HepG2 (cell line): ENCODE measurements around the gene SELENOV. TPM values are rescaled to one million over a fixed set of nuclear protein-coding genes. Genes with fewer than 3 reads are reported as not detected.

Experiments
- CC2D1A ChIP-seq: sonication (generic); formaldehyde crosslinking; IDR thresholded peaks from 2 replicates; pipeline ENCODE4 v1.8.1; 2023; ENCODE audit warnings: mild to moderate bottlenecking, missing genetic modification reagents
- GLI4 ChIP-seq: sonication (generic); formaldehyde crosslinking; IDR thresholded peaks from 2 replicates; pipeline ENCODE4 v1.5.1; 2020; ENCODE audit warnings: missing genetic modification reagents, mild to moderate bottlenecking, moderate library complexity, borderline replicate concordance
- IRF2 ChIP-seq: IDR thresholded peaks from 2 replicates; pipeline ENCODE4 v1.6.1; 2018; ENCODE audit warnings: missing genetic modification reagents, missing compliant biosample characterization
- JDP2 ChIP-seq: sonication (generic); formaldehyde crosslinking; IDR thresholded peaks from 2 replicates; pipeline ENCODE4 v1.8.1; 2022; ENCODE audit warnings: missing genetic modification reagents, borderline replicate concordance
- KLF11 ChIP-seq: IDR thresholded peaks from 2 replicates; pipeline ENCODE4 v1.6.1; 2016; ENCODE audit warnings: missing compliant biosample characterization
- MXI1 ChIP-seq: IDR thresholded peaks from 3 replicates; pipeline ENCODE4 v1.6.1; 2012; ENCODE audit warnings: low read depth, low read length, inconsistent platforms, borderline replicate concordance
- NR2F6 ChIP-seq, 2 experiments: IDR thresholded peaks; 2 replicates each; pipeline ENCODE4 v1.6.1; 2016; ENCODE audit warnings: antibody characterized with exemption in 1 of 2, mild to moderate bottlenecking in 1 of 2
- NRL ChIP-seq: sonication (generic); formaldehyde crosslinking; IDR thresholded peaks from 2 replicates; pipeline ENCODE4 v1.5.0; 2020; ENCODE audit warnings: missing genetic modification reagents, mild to moderate bottlenecking, moderate library complexity, borderline replicate concordance
- RAD51 ChIP-seq: fragments of 450-650 bp; IDR thresholded peaks from 2 replicates; pipeline ENCODE4 v1.6.1; 2016; ENCODE audit warnings: borderline replicate concordance
- RBM39 ChIP-seq: fragments of 200-400 bp; formaldehyde crosslinking; IDR thresholded peaks from one replicate; pipeline ENCODE4 v1.6.1; 2018; ENCODE audit warnings: antibody characterized with exemption, mild to moderate bottlenecking, low read depth, low read length; ENCODE audit not compliant: poor library complexity, severe bottlenecking
- RFX5 ChIP-seq: IDR thresholded peaks from 2 replicates; pipeline ENCODE4 v1.6.1; 2011; ENCODE audit warnings: low read depth, low read length, improper control_type of control experiment
- SPEN ChIP-seq: sonication (generic); formaldehyde crosslinking; IDR thresholded peaks from 2 replicates; pipeline ENCODE4 v1.5.1; 2020; ENCODE audit warnings: low read depth, mild to moderate bottlenecking, missing genetic modification reagents
- ZNF292 ChIP-seq: sonication (generic); formaldehyde crosslinking; IDR thresholded peaks from 2 replicates; pipeline ENCODE4 v1.8.1; 2022; ENCODE audit warnings: mild to moderate bottlenecking, low read depth, missing genetic modification reagents, borderline replicate concordance
- ZNF331 ChIP-seq: sonication (generic); formaldehyde crosslinking; IDR thresholded peaks from 2 replicates; pipeline ENCODE4 v1.4.0; 2020; ENCODE audit warnings: missing genetic modification reagents
- ZNF335 ChIP-seq: sonication (generic); formaldehyde crosslinking; IDR thresholded peaks from 2 replicates; pipeline ENCODE4 v1.4.0; 2020; ENCODE audit warnings: missing genetic modification reagents
- ZNF350 ChIP-seq: sonication (generic); formaldehyde crosslinking; IDR thresholded peaks from 2 replicates; pipeline ENCODE4 v1.4.0; 2020; ENCODE audit warnings: mild to moderate bottlenecking, low read depth, missing genetic modification reagents, borderline replicate concordance
- ZNF512B ChIP-seq: sonication (generic); formaldehyde crosslinking; IDR thresholded peaks from 2 replicates; pipeline ENCODE4 v1.5.1; 2020; ENCODE audit warnings: missing genetic modification reagents, mild to moderate bottlenecking, borderline replicate concordance
- ZNF556 ChIP-seq: sonication (generic); formaldehyde crosslinking; IDR thresholded peaks from 2 replicates; pipeline ENCODE4 v1.4.0; 2020; ENCODE audit warnings: mild to moderate bottlenecking, missing genetic modification reagents, borderline replicate concordance
- ZNF605 ChIP-seq: sonication (generic); formaldehyde crosslinking; IDR thresholded peaks from 2 replicates; pipeline ENCODE4 v1.8.0; 2022; ENCODE audit warnings: mild to moderate bottlenecking, missing genetic modification reagents
- ZNF792 ChIP-seq: IDR thresholded peaks from 2 replicates; pipeline ENCODE4 v1.6.1; 2016
- ZNF839 ChIP-seq: sonication (generic); formaldehyde crosslinking; IDR thresholded peaks from 2 replicates; pipeline ENCODE4 v1.4.0; 2020; ENCODE audit warnings: missing genetic modification reagents, mild to moderate bottlenecking, borderline replicate concordance
- ZNF891 ChIP-seq: sonication (generic); formaldehyde crosslinking; IDR thresholded peaks from 2 replicates; pipeline ENCODE4 v1.5.0; 2020; ENCODE audit warnings: mild to moderate bottlenecking, missing genetic modification reagents
- polyA plus RNA-seq, 8 experiments: library from polyadenylated mRNA; depleted of rRNA in 3 of 8; stranded (reverse) in 7 of 8; unstranded in 1 of 8; fragments of >200 nt; fragmentation: Illumina TruSeq in 4 of 8; extraction: Trizol in 4 of 8; gene quantifications; 2 replicates each; pipeline versions ENCODE4 v1.2.1 to v1.2.3, GENCODE V29; 2011 to 2016; ENCODE audit warnings: low read depth in 4 of 8, missing spikeins in 1 of 8, mixed read lengths in 1 of 8; ENCODE audit not compliant: insufficient read depth in 1 of 8
- total RNA-seq, 5 experiments: library from RNA; depleted of rRNA; stranded (reverse); fragments of >200 nt; fragmentation: Illumina TruSeq; extraction: Trizol; gene quantifications; 2 replicates each; pipeline ENCODE4 v1.2.3, GENCODE V29; 2016; ENCODE audit warnings: low read depth in 1 of 5
- TF ChIP-seq, protein P1 (sequence below): sonication (generic); formaldehyde crosslinking; IDR thresholded peaks from 2 replicates; pipeline ENCODE4 v1.5.1; 2020; ENCODE audit warnings: missing genetic modification reagents, mild to moderate bottlenecking, borderline replicate concordance
- TF ChIP-seq, protein P2 (sequence below): sonication (generic); formaldehyde crosslinking; conservative IDR thresholded peaks from 2 replicates; pipeline ENCODE4 v1.8.0; 2022; ENCODE audit warnings: missing genetic modification reagents

Gene SELENOV
- total and polyA plus RNA-seq, 2 of the 13 experiments (the other 11 are each of a cell fraction or from before 2014, with no cell fraction given): not detected

- no peak for TF ChIP-seq ZNF292
- no peak for TF ChIP-seq RAD51
- TF ChIP-seq RBM39: no peak
- no peak for TF ChIP-seq GLI4 (CRISPR knock-in tag)
- TF ChIP-seq MXI1: peak; percentile 43; the same call in 1 of the 3 replicates
- TF ChIP-seq ZNF891: peak; percentile 62; the same call in 1 of the 2 replicates
- TF ChIP-seq CC2D1A (CRISPR knock-in tag): no peak
- TF ChIP-seq, protein P1, sequence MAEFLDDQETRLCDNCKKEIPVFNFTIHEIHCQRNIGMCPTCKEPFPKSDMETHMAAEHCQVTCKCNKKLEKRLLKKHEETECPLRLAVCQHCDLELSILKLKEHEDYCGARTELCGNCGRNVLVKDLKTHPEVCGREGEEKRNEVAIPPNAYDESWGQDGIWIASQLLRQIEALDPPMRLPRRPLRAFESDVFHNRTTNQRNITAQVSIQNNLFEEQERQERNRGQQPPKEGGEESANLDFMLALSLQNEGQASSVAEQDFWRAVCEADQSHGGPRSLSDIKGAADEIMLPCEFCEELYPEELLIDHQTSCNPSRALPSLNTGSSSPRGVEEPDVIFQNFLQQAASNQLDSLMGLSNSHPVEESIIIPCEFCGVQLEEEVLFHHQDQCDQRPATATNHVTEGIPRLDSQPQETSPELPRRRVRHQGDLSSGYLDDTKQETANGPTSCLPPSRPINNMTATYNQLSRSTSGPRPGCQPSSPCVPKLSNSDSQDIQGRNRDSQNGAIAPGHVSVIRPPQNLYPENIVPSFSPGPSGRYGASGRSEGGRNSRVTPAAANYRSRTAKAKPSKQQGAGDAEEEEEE (CRISPR knock-in tag): no peak
- TF ChIP-seq ZNF331: peak; percentile 88; the same call in 1 of the 2 replicates
- TF ChIP-seq ZNF350 (CRISPR knock-in tag): no peak
- TF ChIP-seq SPEN (CRISPR knock-in tag): peak; percentile 81
- TF ChIP-seq JDP2: peak; percentile 84; the same call in 1 of the 2 replicates
- no peak for TF ChIP-seq KLF11 (CRISPR knock-in tag)
- no peak for TF ChIP-seq NR2F6 (IDR thresholded peaks at IDR 0.05)
- TF ChIP-seq NR2F6 (CRISPR knock-in tag; IDR thresholded peaks at IDR 0.05): no peak
- TF ChIP-seq, protein P2, sequence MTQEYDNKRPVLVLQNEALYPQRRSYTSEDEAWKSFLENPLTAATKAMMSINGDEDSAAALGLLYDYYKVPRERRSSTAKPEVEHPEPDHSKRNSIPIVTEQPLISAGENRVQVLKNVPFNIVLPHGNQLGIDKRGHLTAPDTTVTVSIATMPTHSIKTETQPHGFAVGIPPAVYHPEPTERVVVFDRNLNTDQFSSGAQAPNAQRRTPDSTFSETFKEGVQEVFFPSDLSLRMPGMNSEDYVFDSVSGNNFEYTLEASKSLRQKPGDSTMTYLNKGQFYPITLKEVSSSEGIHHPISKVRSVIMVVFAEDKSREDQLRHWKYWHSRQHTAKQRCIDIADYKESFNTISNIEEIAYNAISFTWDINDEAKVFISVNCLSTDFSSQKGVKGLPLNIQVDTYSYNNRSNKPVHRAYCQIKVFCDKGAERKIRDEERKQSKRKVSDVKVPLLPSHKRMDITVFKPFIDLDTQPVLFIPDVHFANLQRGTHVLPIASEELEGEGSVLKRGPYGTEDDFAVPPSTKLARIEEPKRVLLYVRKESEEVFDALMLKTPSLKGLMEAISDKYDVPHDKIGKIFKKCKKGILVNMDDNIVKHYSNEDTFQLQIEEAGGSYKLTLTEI (CRISPR knock-in tag): no peak; the same call in 1 of the 2 replicates
- TF ChIP-seq ZNF556 (CRISPR knock-in tag): no peak
- TF ChIP-seq ZNF512B (CRISPR knock-in tag): no peak
- peak; percentile 63; the same call in 1 of the 2 replicates for TF ChIP-seq ZNF792 (CRISPR knock-in tag)
- no peak for TF ChIP-seq ZNF839 (CRISPR knock-in tag)
- TF ChIP-seq ZNF335: no peak
- TF ChIP-seq ZNF605 (CRISPR knock-in tag): peak; percentile 61; the same call in 1 of the 2 replicates
- TF ChIP-seq RFX5: no peak
- TF ChIP-seq IRF2 (CRISPR knock-in tag): no peak; the same call in 1 of the 2 replicates
- no peak; the same call in 1 of the 2 replicates for TF ChIP-seq NRL (CRISPR knock-in tag)
Observed at GRCh38 chr19:39506944-39507714, 7.8 kb upstream of the SELENOV start (continued).
